Measurements from ENCODE around the gene PLK2. TPM values are rescaled to one million over a fixed set of nuclear protein-coding genes. Genes with fewer than 3 reads are reported as not detected.
A peak's percentile ranks its signal among the peaks of the same experiment; 100 is the strongest.

The PLK2 gene
- total RNA-seq: 1 to 10 TPM; 4.0 to 8.5 TPM

GRCh38 chr5:58460002-58460731 is at the start of gene PLK2:
TSS of gene PLK2 (minus strand) at chr5:58460086. CDS start at chr5:58459959, 127 bp downstream.
- Mint-ChIP-seq H3K27ac (peak within 1 kb of the TSS; percentile 48 to 67), H3K27me3 (peaks cover 10 to 22% of the 10 kb centered on the region in 2 donors), H3K4me3 (peak within 1 kb of the TSS; percentile 82), H3K9me3 (no peaks in the 10 kb centered on the region), H3K4me1 (ENCODE audit: low read depth in 2 of 2) (peaks cover 9 to 17% of the 10 kb centered on the region in 2 donors), H3K36me3 (peaks cover 2% of the 10 kb centered on the region)
- ATAC-seq (peak; percentile 92 to 93), DNase-seq (ENCODE audit: low spot score) (peak; percentile 91)

GRCh38 chr5:58507715-58508114 is 47.8 kb upstream of the PLK2 start:
- no peaks in the 10 kb centered on the region for H3K9me3 Mint-ChIP-seq
- H3K27ac Mint-ChIP-seq: no peak overlapping the region
- H3K4me3 Mint-ChIP-seq: no peak overlapping the region
- DNase-seq (ENCODE audit: low spot score): no peak
- peaks cover 0 to 12% of the 10 kb centered on the region in 2 donors for H3K27me3 Mint-ChIP-seq
- no peaks in the 10 kb centered on the region for H3K4me1 Mint-ChIP-seq (ENCODE audit: low read depth in 2 of 2)
- no peak for ATAC-seq
- H3K36me3 Mint-ChIP-seq: no peaks in the 10 kb centered on the region

- Mint-ChIP-seq H3K4me3 (no peak overlapping the region), H3K27ac (no peak overlapping the region), H3K4me1 (ENCODE audit: low read depth in 2 of 2) (no peaks in the 10 kb centered on the region), H3K27me3 (peaks cover 0 to 19% of the 10 kb centered on the region in 2 donors), H3K36me3 (no peaks in the 10 kb centered on the region), H3K9me3 (no peaks in the 10 kb centered on the region)
- no peak for DNase-seq (ENCODE audit: low spot score)
- ATAC-seq: no peak
Observed at GRCh38 chr5:58505971-58506640, 46.2 kb upstream of the PLK2 start.

- no peak overlapping the region for H3K4me3 Mint-ChIP-seq
- no peaks in the 10 kb centered on the region for H3K36me3 Mint-ChIP-seq
- no peaks in the 10 kb centered on the region for H3K9me3 Mint-ChIP-seq
- H3K4me1 Mint-ChIP-seq (ENCODE audit: low read depth in 2 of 2): no peaks in the 10 kb centered on the region
- ATAC-seq (no peak), DNase-seq (ENCODE audit: low spot score) (no peak)
- no peak overlapping the region for H3K27ac Mint-ChIP-seq
- H3K27me3 Mint-ChIP-seq: peaks cover 0 to 19% of the 10 kb centered on the region in 2 donors
Observed at GRCh38 chr5:58505502-58505901, 45.6 kb upstream of the PLK2 start.

GRCh38 chr5:58504766-58505165 is 44.9 kb upstream of the PLK2 start:
- ATAC-seq (no peak), DNase-seq (ENCODE audit: low spot score) (no peak)
- no peaks in the 10 kb centered on the region for H3K9me3 Mint-ChIP-seq
- H3K4me3 Mint-ChIP-seq: no peak overlapping the region
- no peak overlapping the region for H3K27ac Mint-ChIP-seq
- peaks cover 0 to 19% of the 10 kb centered on the region in 2 donors for H3K27me3 Mint-ChIP-seq
- H3K36me3 Mint-ChIP-seq: no peaks in the 10 kb centered on the region
- H3K4me1 Mint-ChIP-seq (ENCODE audit: low read depth in 2 of 2): no peaks in the 10 kb centered on the region

- Mint-ChIP-seq H3K36me3 (no peaks in the 10 kb centered on the region), H3K27me3 (peaks cover 0 to 12% of the 10 kb centered on the region in 2 donors), H3K27ac (no peak overlapping the region), H3K9me3 (no peaks in the 10 kb centered on the region), H3K4me1 (ENCODE audit: low read depth in 2 of 2) (no peaks in the 10 kb centered on the region), H3K4me3 (no peak overlapping the region)
- DNase-seq (ENCODE audit: low spot score) (no peak), ATAC-seq (no peak)
Observed at GRCh38 chr5:58503390-58504046, 43.6 kb upstream of the PLK2 start.

GRCh38 chr5:58501778-58502417 is 42.0 kb upstream of the PLK2 start:
- no peaks in the 10 kb centered on the region for H3K9me3 Mint-ChIP-seq
- H3K36me3 Mint-ChIP-seq: no peaks in the 10 kb centered on the region
- H3K4me1 Mint-ChIP-seq (ENCODE audit: low read depth in 2 of 2): no peaks in the 10 kb centered on the region
- no peak overlapping the region for H3K27ac Mint-ChIP-seq
- peaks cover 0 to 12% of the 10 kb centered on the region in 2 donors for H3K27me3 Mint-ChIP-seq
- no peak for ATAC-seq
- DNase-seq (ENCODE audit: low spot score): no peak
- H3K4me3 Mint-ChIP-seq: no peak overlapping the region

- no peak for DNase-seq (ENCODE audit: low spot score)
- no peaks in the 10 kb centered on the region for H3K4me1 Mint-ChIP-seq (ENCODE audit: low read depth in 2 of 2)
- peaks cover 0 to 22% of the 10 kb centered on the region in 2 donors for H3K27me3 Mint-ChIP-seq
- no peak overlapping the region for H3K27ac Mint-ChIP-seq
- no peaks in the 10 kb centered on the region for H3K36me3 Mint-ChIP-seq
- no peak overlapping the region for H3K4me3 Mint-ChIP-seq
- no peaks in the 10 kb centered on the region for H3K9me3 Mint-ChIP-seq
- no peak for ATAC-seq
Observed at GRCh38 chr5:58499941-58500340, 40.1 kb upstream of the PLK2 start.

GRCh38 chr5:58499231-58499630 is 39.3 kb upstream of the PLK2 start:
- Mint-ChIP-seq H3K4me1 (ENCODE audit: low read depth in 2 of 2) (no peaks in the 10 kb centered on the region), H3K27ac (no peak overlapping the region), H3K27me3 (peaks cover 0 to 22% of the 10 kb centered on the region in 2 donors), H3K36me3 (no peaks in the 10 kb centered on the region), H3K4me3 (no peak overlapping the region), H3K9me3 (no peaks in the 10 kb centered on the region)
- DNase-seq (ENCODE audit: low spot score) (no peak), ATAC-seq (no peak)

GRCh38 chr5:58498340-58498942 is 38.6 kb upstream of the PLK2 start:
- no peaks in the 10 kb centered on the region for H3K4me1 Mint-ChIP-seq (ENCODE audit: low read depth in 2 of 2)
- peaks cover 0 to 22% of the 10 kb centered on the region in 2 donors for H3K27me3 Mint-ChIP-seq
- H3K27ac Mint-ChIP-seq: no peak overlapping the region
- no peak overlapping the region for H3K4me3 Mint-ChIP-seq
- H3K36me3 Mint-ChIP-seq: no peaks in the 10 kb centered on the region
- ATAC-seq (no peak), DNase-seq (ENCODE audit: low spot score) (no peak)
- no peaks in the 10 kb centered on the region for H3K9me3 Mint-ChIP-seq

- Mint-ChIP-seq H3K27ac (no peak overlapping the region), H3K4me3 (no peak overlapping the region)
- no peak for DNase-seq (ENCODE audit: low spot score)
Observed at GRCh38 chr5:58497921-58498320, 38.0 kb upstream of the PLK2 start.

GRCh38 chr5:58497386-58497785 is 37.5 kb upstream of the PLK2 start:
- H3K9me3 Mint-ChIP-seq: no peaks in the 10 kb centered on the region
- no peaks in the 10 kb centered on the region for H3K4me1 Mint-ChIP-seq (ENCODE audit: low read depth in 2 of 2)
- no peak overlapping the region for H3K27ac Mint-ChIP-seq
- peaks cover 0 to 13% of the 10 kb centered on the region in 2 donors for H3K27me3 Mint-ChIP-seq
- H3K36me3 Mint-ChIP-seq: no peaks in the 10 kb centered on the region
- H3K4me3 Mint-ChIP-seq: no peak overlapping the region
- no peak for DNase-seq (ENCODE audit: low spot score)
- no peak for ATAC-seq

More at GRCh38 chr5:58497921-58498320, 38.0 kb upstream of the PLK2 start:
- no peak for ATAC-seq
- no peaks in the 10 kb centered on the region for H3K9me3 Mint-ChIP-seq
- H3K36me3 Mint-ChIP-seq: no peaks in the 10 kb centered on the region
- no peaks in the 10 kb centered on the region for H3K4me1 Mint-ChIP-seq (ENCODE audit: low read depth in 2 of 2)
- peaks cover 0 to 19% of the 10 kb centered on the region in 2 donors for H3K27me3 Mint-ChIP-seq

- Mint-ChIP-seq H3K36me3 (no peaks in the 10 kb centered on the region), H3K4me1 (ENCODE audit: low read depth in 2 of 2) (no peaks in the 10 kb centered on the region), H3K9me3 (no peaks in the 10 kb centered on the region), H3K27me3 (peaks cover 0 to 10% of the 10 kb centered on the region in 2 donors), H3K27ac (no peak overlapping the region), H3K4me3 (no peak overlapping the region)
- DNase-seq (ENCODE audit: low spot score) (no peak), ATAC-seq (no peak)
Observed at GRCh38 chr5:58496488-58496887, 36.6 kb upstream of the PLK2 start.

Data from natural killer cell treated with Interleukin-12 subunit alpha and Interleukin-12 subunit beta and Interleukin-15 and Interleukin-18, amount 100 ng/mL, for 72 hours (primary cell).